H9 (cell line): Measurements from ENCODE around the gene PDZD2. TPM values are rescaled to one million over a fixed set of nuclear protein-coding genes. Genes with fewer than 3 reads are reported as not detected.
A peak's percentile ranks its signal among the peaks of the same experiment; 100 is the strongest.

Source experiments
- DNase-seq: peaks from one replicate; pipeline ENCODE4 v3.0.0-alpha.2; 2017
- H2AFZ ChIP-seq: one replicate; pipeline ENCODE4 v1.6.1; 2013; ENCODE audit warnings: mild to moderate bottlenecking, low read length, control low read depth, moderate library complexity
- H2AK5ac ChIP-seq: 2 replicates; pipeline ENCODE4 v1.6.1; 2013; ENCODE audit warnings: low read length, control low read depth, mixed read lengths; ENCODE audit not compliant: insufficient read length
- H2BK120ac ChIP-seq: one replicate; pipeline ENCODE4 v1.6.1; 2013; ENCODE audit warnings: low read depth, mild to moderate bottlenecking, low read length, control low read depth, inconsistent platforms; ENCODE audit not compliant: poor library complexity, severe bottlenecking
- H2BK12ac ChIP-seq: 2 replicates; pipeline ENCODE4 v1.6.1; 2013; ENCODE audit warnings: low read length, control low read depth, mixed read lengths, low read depth; ENCODE audit not compliant: insufficient read length
- H2BK15ac ChIP-seq: 2 replicates; pipeline ENCODE4 v1.6.1; 2013; ENCODE audit warnings: low read depth, low read length, control low read depth
- H2BK20ac ChIP-seq: one replicate; pipeline ENCODE4 v1.6.1; 2013; ENCODE audit warnings: low read depth, mild to moderate bottlenecking, low read length, control low read depth, inconsistent platforms; ENCODE audit not compliant: poor library complexity, severe bottlenecking
- H2BK5ac ChIP-seq: 2 replicates; pipeline ENCODE4 v1.6.1; 2013; ENCODE audit warnings: low read length, control low read depth, mixed read lengths; ENCODE audit not compliant: insufficient read length
- H3K14ac ChIP-seq: 2 replicates; pipeline ENCODE4 v1.6.1; 2013; ENCODE audit warnings: low read length, control low read depth; ENCODE audit not compliant: insufficient read depth
- H3K18ac ChIP-seq: 2 replicates; pipeline ENCODE4 v1.6.1; 2013; ENCODE audit warnings: low read depth, mild to moderate bottlenecking, mixed read lengths, low read length, control low read depth; ENCODE audit not compliant: insufficient read length
- H3K23ac ChIP-seq: 2 replicates; pipeline ENCODE4 v1.6.1; 2013; ENCODE audit warnings: low read length, control low read depth, mixed read lengths, low read depth; ENCODE audit not compliant: insufficient read length
- H3K23me2 ChIP-seq: 2 replicates; pipeline ENCODE4 v1.6.1; 2013; ENCODE audit warnings: low read depth, mild to moderate bottlenecking, mixed read lengths, low read length, control low read depth; ENCODE audit not compliant: insufficient read length, poor library complexity, severe bottlenecking
- H3K27ac ChIP-seq: 2 replicates; pipeline ENCODE4 v1.5.1; 2013; ENCODE audit warnings: low read length, control low read depth, mixed read lengths, low read depth; ENCODE audit not compliant: insufficient read length
- H3K27me3 ChIP-seq: 2 replicates; pipeline ENCODE4 v1.6.1; 2013; ENCODE audit warnings: low read length, control low read depth, inconsistent platforms; ENCODE audit not compliant: insufficient read depth
- H3K4ac ChIP-seq: 2 replicates; pipeline ENCODE4 v1.6.1; 2013; ENCODE audit warnings: low read depth, mild to moderate bottlenecking, control low read depth, inconsistent platforms, low read length, moderate library complexity
- H3K4me1 ChIP-seq: 2 replicates; pipeline ENCODE4 v1.6.1; 2013; ENCODE audit warnings: low read length, control low read depth, inconsistent platforms; ENCODE audit not compliant: insufficient read depth
- H3K4me2 ChIP-seq: 2 replicates; pipeline ENCODE4 v1.6.1; 2013; ENCODE audit warnings: low read length, control low read depth, mixed read lengths; ENCODE audit not compliant: insufficient read length, insufficient read depth
- H3K56ac ChIP-seq: 2 replicates; pipeline ENCODE4 v1.6.1; 2013; ENCODE audit warnings: low read depth, mild to moderate bottlenecking, mixed read lengths, low read length, control low read depth; ENCODE audit not compliant: insufficient read length
- H3K79me1 ChIP-seq: 2 replicates; pipeline ENCODE4 v1.6.1; 2013; ENCODE audit warnings: low read depth, mild to moderate bottlenecking, moderate library complexity, low read length, control low read depth, inconsistent platforms; ENCODE audit not compliant: insufficient read depth, poor library complexity, severe bottlenecking
- H3K79me2 ChIP-seq: 2 replicates; pipeline ENCODE4 v1.6.1; 2013; ENCODE audit warnings: low read length, control low read depth, inconsistent platforms; ENCODE audit not compliant: insufficient read depth
- H3K9ac ChIP-seq: 2 replicates; pipeline ENCODE4 v1.6.1; 2013; ENCODE audit warnings: low read length, control low read depth, mixed read lengths; ENCODE audit not compliant: insufficient read length; ENCODE audit errors: extremely low read depth
- H3K9me3 ChIP-seq: one replicate; pipeline ENCODE4 v1.6.1; 2013; ENCODE audit warnings: low read depth, low read length, inconsistent platforms; ENCODE audit not compliant: control insufficient read depth
- H3T11ph ChIP-seq: one replicate; pipeline ENCODE4 v1.6.1; 2013; ENCODE audit warnings: mild to moderate bottlenecking, low read length, control low read depth, inconsistent platforms
- H4K20me1 ChIP-seq: one replicate; pipeline ENCODE4 v1.6.1; 2013; ENCODE audit not compliant: control insufficient read depth, insufficient read length, insufficient read depth
- H4K5ac ChIP-seq: 2 replicates; pipeline ENCODE4 v1.6.1; 2013; ENCODE audit warnings: low read depth, mild to moderate bottlenecking, mixed read lengths, low read length, control low read depth; ENCODE audit not compliant: insufficient read length
- H4K8ac ChIP-seq: replicated peaks from 2 replicates; pipeline ENCODE4 v1.6.1; 2013; ENCODE audit warnings: low read length, control low read depth, mixed read lengths, low read depth; ENCODE audit not compliant: insufficient read length
- H4K91ac ChIP-seq: 2 replicates; pipeline ENCODE4 v1.6.1; 2013; ENCODE audit warnings: low read depth, mild to moderate bottlenecking, moderate library complexity, mixed read lengths, low read length, control low read depth; ENCODE audit not compliant: insufficient read length
- H3K27ac Mint-ChIP-seq, 3 experiments: 2 replicates in 2 of 3; 3 replicates in 1 of 3; pipeline ENCODE4 v1.8.0; 2020 to 2021; ENCODE audit warnings: mixed read lengths in 3 of 3, mild to moderate bottlenecking in 1 of 3, moderate library complexity in 1 of 3
- H3K27me3 Mint-ChIP-seq: 2 replicates; pipeline ENCODE4 v1.8.0; 2021; ENCODE audit warnings: low read depth, mild to moderate bottlenecking, moderate library complexity, mixed read lengths
- H3K36me3 Mint-ChIP-seq, 3 experiments: 2 replicates in 2 of 3; 3 replicates in 1 of 3; pipeline ENCODE4 v1.8.0; 2020 to 2021; ENCODE audit warnings: low read depth in 3 of 3, mixed read lengths in 3 of 3; ENCODE audit not compliant: insufficient read depth in 1 of 3
- H3K4me1 Mint-ChIP-seq, 2 experiments: 2 replicates each; pipeline ENCODE4 v1.8.0; 2020; ENCODE audit warnings: mixed read lengths in 2 of 2
- H3K4me3 Mint-ChIP-seq, 2 experiments: 2 replicates in 1 of 2; 3 replicates in 1 of 2; pipeline ENCODE4 v1.8.0; 2020 to 2021; ENCODE audit warnings: mild to moderate bottlenecking in 2 of 2, mixed read lengths in 2 of 2, moderate library complexity in 1 of 2
- H3K9me3 Mint-ChIP-seq, 2 experiments: 2 replicates in 1 of 2; 3 replicates in 1 of 2; pipeline ENCODE4 v1.8.0; 2020; ENCODE audit warnings: mild to moderate bottlenecking in 2 of 2, mixed read lengths in 2 of 2, moderate library complexity in 1 of 2
- CTCF ChIP-seq: fragments of 200-600 bp; sonication (generic); conservative IDR thresholded peaks from 3 replicates; pipeline ENCODE4 v1.8.0; 2021; ENCODE audit warnings: antibody characterized with exemption, mild to moderate bottlenecking
- WGBS: extraction: QIAGEN DNeasy Blood & Tissue Kit; methylation state at CpG from one replicate; pipeline ENCODE4 v1.1.7; 2013; ENCODE audit warnings: missing lambda C conversion rate, low lambda C conversion rate, mixed read lengths; ENCODE audit not compliant: insufficient read length; ENCODE audit errors: extremely low coverage; 5-methylcytosine and 5-hydroxymethylcytosine counted together
- total RNA-seq: library from RNA; stranded (reverse); gene quantifications from 2 replicates; pipeline ENCODE4 v1.2.1, GENCODE V29; 2021

Gene PDZD2
- total RNA-seq, 1 experiment from 2014 or later: 9.9 TPM

GRCh38 chr5:32022638-32023037, 383.7 kb downstream of the PDZD2 start:
- Histone ChIP-seq H3K27me3 (no peaks in the 10 kb centered on the region), H2AK5ac (peak overlapping the region; percentile 80), H2BK20ac (no peak overlapping the region), H3K79me2 (no peaks in the 10 kb centered on the region), H3K4me2 (no peak overlapping the region), H3K56ac (no peak overlapping the region), H3K4me1 (peaks cover 6% of the 10 kb centered on the region; the same call in 1 of the 2 replicates), H3K23me2 (peaks cover 2% of the 10 kb centered on the region), H2BK5ac (no peak overlapping the region), H3T11ph (no peak overlapping the region), H3K18ac (no peak overlapping the region), H4K20me1 (no peaks in the 10 kb centered on the region), H4K91ac (no peak overlapping the region), H3K14ac (no peak overlapping the region), H2BK120ac (no peak overlapping the region), H4K5ac (no peak overlapping the region), H4K8ac (no peak overlapping the region), H2BK15ac (no peak overlapping the region), H3K79me1 (no peaks in the 10 kb centered on the region), H2AFZ (no peak overlapping the region), H3K4ac (no peak overlapping the region), H3K27ac (no peak overlapping the region), H3K9me3 (no peaks in the 10 kb centered on the region), H2BK12ac (no peak overlapping the region), H3K23ac (no peak overlapping the region), H3K9ac (no peak overlapping the region)
- Mint-ChIP-seq H3K36me3 (no peaks in the 10 kb centered on the region), H3K4me3 (no peak overlapping the region; a peak in 1 of 5 replicates), H3K4me1 (peaks cover 26 to 28% of the 10 kb centered on the region in 2 experiments), H3K27ac (no peak overlapping the region), H3K9me3 (no peaks in the 10 kb centered on the region), H3K27me3 (no peaks in the 10 kb centered on the region)
- no peak for DNase-seq
- WGBS: no CpG with 5 or more reads among the region's 2 CpGs
- TF ChIP-seq CTCF: no peak
